HFFc6 (cell line): Measurements from ENCODE around the gene FAM20C. TPM values are rescaled to one million over a fixed set of nuclear protein-coding genes. Genes with fewer than 3 reads are reported as not detected.

Source experiments
- DNase-seq: peaks from one replicate; pipeline ENCODE4 v3.0.0-alpha.2; 2018
- H3K27ac Mint-ChIP-seq: 2 replicates; pipeline ENCODE4 v1.8.0; 2020; ENCODE audit warnings: mild to moderate bottlenecking, mixed read lengths
- H3K27me3 Mint-ChIP-seq: 2 replicates; pipeline ENCODE4 v1.8.0; 2021; ENCODE audit warnings: mild to moderate bottlenecking, moderate library complexity, mixed read lengths; ENCODE audit not compliant: insufficient read depth
- H3K36me3 Mint-ChIP-seq: 2 replicates; pipeline ENCODE4 v1.8.0; 2021; ENCODE audit warnings: low read depth, mixed read lengths
- H3K4me1 Mint-ChIP-seq: 2 replicates; pipeline ENCODE4 v1.8.0; 2020; ENCODE audit warnings: low read depth, mixed read lengths
- H3K4me3 Mint-ChIP-seq: 2 replicates; pipeline ENCODE4 v1.8.0; 2020; ENCODE audit warnings: mild to moderate bottlenecking, moderate library complexity, mixed read lengths
- H3K9me3 Mint-ChIP-seq: 2 replicates; pipeline ENCODE4 v1.8.0; 2020; ENCODE audit warnings: mild to moderate bottlenecking, mixed read lengths
- CTCF ChIP-seq: fragments of 200-600 bp; sonication (generic); IDR thresholded peaks from 2 replicates; pipeline ENCODE4 v1.5.0; 2021; ENCODE audit warnings: antibody characterized with exemption, mild to moderate bottlenecking
- total RNA-seq, 6 experiments: library from RNA; stranded (reverse); fragmentation: NEBNext Ultra II Directional; extraction: Animal tissue kit (Norgen Biotek cat#: 25700); gene quantifications; 2 replicates in 1 of 6; 3 replicates in 5 of 6; pipeline ENCODE4 v1.2.3, GENCODE V29; 2021

FAM20C gene
- total RNA-seq, 6 experiments from 2014 or later = 22.2 to 31.1 (median 23.2) TPM

- Mint-ChIP-seq H3K4me3 (no peak overlapping the region), H3K4me1 (no peaks in the 10 kb centered on the region)
- DNase-seq = no peak
Measured at GRCh38 chr7:280461-280860, 88.1 kb downstream of the FAM20C start.

GRCh38 chr7:281637-282036 is 89.3 kb downstream of the FAM20C start:
- peaks cover 37% of the 10 kb centered on the region for H3K27me3 Mint-ChIP-seq

More at GRCh38 chr7:280461-280860, 88.1 kb downstream of the FAM20C start:
- H3K27ac Mint-ChIP-seq = no peak overlapping the region
- no peak for TF ChIP-seq CTCF
- H3K9me3 Mint-ChIP-seq = no peaks in the 10 kb centered on the region; the same call in 1 of the 2 replicates
- no peaks in the 10 kb centered on the region; the same call in 1 of the 2 replicates for H3K36me3 Mint-ChIP-seq
- peaks cover 38% of the 10 kb centered on the region for H3K27me3 Mint-ChIP-seq

GRCh38 chr7:282621-283020 is 90.2 kb downstream of the FAM20C start:
- Mint-ChIP-seq H3K4me1 (no peaks in the 10 kb centered on the region), H3K27ac (no peak overlapping the region), H3K27me3 (peaks cover 30% of the 10 kb centered on the region), H3K9me3 (no peaks in the 10 kb centered on the region), H3K4me3 (no peak overlapping the region), H3K36me3 (no peaks in the 10 kb centered on the region; the same call in 1 of the 2 replicates)
- no peak for DNase-seq
- TF ChIP-seq CTCF = no peak

More at GRCh38 chr7:281637-282036, 89.3 kb downstream of the FAM20C start:
- no peaks in the 10 kb centered on the region; the same call in 1 of the 2 replicates for H3K9me3 Mint-ChIP-seq
- H3K4me1 Mint-ChIP-seq = no peaks in the 10 kb centered on the region
- no peak overlapping the region for H3K4me3 Mint-ChIP-seq
- H3K27ac Mint-ChIP-seq = no peak overlapping the region
- no peak for TF ChIP-seq CTCF
- no peaks in the 10 kb centered on the region; the same call in 1 of the 2 replicates for H3K36me3 Mint-ChIP-seq
- DNase-seq = no peak

DNA sequence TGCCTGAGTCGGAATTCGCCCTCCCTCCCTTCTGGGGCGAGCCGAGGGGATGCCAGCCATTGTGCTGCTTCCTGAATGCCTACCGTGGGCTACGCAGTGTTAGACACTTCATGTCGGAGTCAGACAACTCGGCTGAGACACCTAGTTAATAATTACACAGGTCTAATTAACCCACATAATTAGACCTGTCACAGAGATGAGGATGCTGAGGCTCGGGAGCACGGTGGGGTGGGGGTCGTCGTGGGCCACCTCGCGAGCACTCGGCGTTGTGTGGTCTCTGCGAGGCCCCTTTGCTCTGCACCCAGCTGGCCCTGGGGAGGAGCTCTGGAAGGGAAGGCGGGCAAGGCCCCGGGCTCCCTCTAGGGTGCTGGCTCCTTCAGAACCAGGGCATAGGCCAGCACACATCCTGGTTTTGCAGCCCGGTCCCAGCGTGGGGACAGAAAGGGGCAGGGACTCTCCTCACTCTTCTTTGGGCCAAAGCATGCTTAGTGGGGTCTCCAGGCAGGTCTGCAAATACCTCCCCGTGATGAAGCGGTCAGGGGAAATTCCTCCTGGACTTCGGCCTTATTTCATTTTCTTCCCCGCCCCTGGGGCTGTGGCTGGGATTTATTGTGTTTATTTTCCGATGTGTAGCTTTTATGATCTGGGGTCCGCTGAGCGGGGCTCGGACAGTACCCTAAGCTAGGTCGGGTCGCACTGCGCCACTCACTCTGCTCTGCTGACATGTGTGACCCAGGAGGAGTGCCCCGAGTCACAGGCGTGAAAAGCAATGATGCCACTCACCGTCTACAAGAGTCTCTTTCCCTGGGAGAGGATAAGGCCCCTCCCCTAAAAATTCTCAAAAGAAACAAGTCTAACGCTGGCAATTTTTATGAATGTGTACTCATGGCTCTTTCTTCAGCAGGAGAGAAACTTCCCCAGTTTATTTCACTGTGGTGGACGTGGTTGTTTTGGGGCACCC is 92.7 kb downstream of the FAM20C start:
- DNase-seq = no peak
- Mint-ChIP-seq H3K36me3 (no peaks in the 10 kb centered on the region; the same call in 1 of the 2 replicates), H3K4me1 (no peaks in the 10 kb centered on the region), H3K27me3 (peaks cover 30% of the 10 kb centered on the region), H3K9me3 (no peaks in the 10 kb centered on the region), H3K4me3 (no peak overlapping the region), H3K27ac (no peak overlapping the region)
- no peak for TF ChIP-seq CTCF

DNA sequence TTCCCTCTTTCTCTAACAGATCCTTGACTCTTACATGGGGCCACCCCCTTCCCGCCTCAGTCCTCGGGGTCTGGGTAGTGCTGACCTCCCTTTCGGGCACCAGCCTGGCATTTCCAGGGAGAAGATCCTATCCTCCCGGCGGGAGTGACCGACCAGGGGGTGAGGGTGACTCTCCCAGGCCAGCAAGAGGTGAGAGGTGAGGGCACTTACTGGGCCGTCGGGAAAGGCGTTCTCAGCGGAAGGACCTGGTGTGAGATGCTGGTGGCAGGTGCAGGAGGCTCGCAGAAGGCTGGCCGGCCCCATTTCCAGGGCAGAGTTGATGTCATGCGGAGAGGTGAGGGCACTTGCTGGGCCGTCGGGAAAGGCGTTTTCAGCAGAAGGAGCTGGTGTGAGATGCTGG is 93.4 kb downstream of the FAM20C start:
- no peaks in the 10 kb centered on the region for H3K4me1 Mint-ChIP-seq

More for the DNA sequence above, 93.4 kb downstream of the FAM20C start:
- peaks cover 30% of the 10 kb centered on the region for H3K27me3 Mint-ChIP-seq
- H3K36me3 Mint-ChIP-seq = no peaks in the 10 kb centered on the region; the same call in 1 of the 2 replicates
- DNase-seq = no peak
- no peak overlapping the region for H3K27ac Mint-ChIP-seq
- H3K4me3 Mint-ChIP-seq = no peak overlapping the region
- no peaks in the 10 kb centered on the region for H3K9me3 Mint-ChIP-seq
- TF ChIP-seq CTCF = no peak
